GM12864 (cell line): ENCODE measurements around the gene PCDHA3.
"Not testable (repeated sequence)": the region's sequence is repeated elsewhere in the genome, so short reads cannot be mapped to it uniquely, and the experiment has no call there.

ENCODE experiments used
- DNase-seq: peaks from one replicate; pipeline ENCODE4 v3.0.0-alpha.2; 2011; ENCODE audit warnings: low read depth
- H3K4me3 ChIP-seq: 2 replicates; pipeline ENCODE4 v1.5.1; 2011; ENCODE audit warnings: mild to moderate bottlenecking, low read depth, low read length, control low read depth
- TF ChIP-seq, protein P1 (sequence below): IDR thresholded peaks from 2 replicates; pipeline ENCODE4 v1.5.1; 2011; ENCODE audit warnings: low read depth, mild to moderate bottlenecking, moderate library complexity, low read length, control low read depth, inconsistent platforms; ENCODE audit errors: missing control alignments

Gene PCDHA3

DNA sequence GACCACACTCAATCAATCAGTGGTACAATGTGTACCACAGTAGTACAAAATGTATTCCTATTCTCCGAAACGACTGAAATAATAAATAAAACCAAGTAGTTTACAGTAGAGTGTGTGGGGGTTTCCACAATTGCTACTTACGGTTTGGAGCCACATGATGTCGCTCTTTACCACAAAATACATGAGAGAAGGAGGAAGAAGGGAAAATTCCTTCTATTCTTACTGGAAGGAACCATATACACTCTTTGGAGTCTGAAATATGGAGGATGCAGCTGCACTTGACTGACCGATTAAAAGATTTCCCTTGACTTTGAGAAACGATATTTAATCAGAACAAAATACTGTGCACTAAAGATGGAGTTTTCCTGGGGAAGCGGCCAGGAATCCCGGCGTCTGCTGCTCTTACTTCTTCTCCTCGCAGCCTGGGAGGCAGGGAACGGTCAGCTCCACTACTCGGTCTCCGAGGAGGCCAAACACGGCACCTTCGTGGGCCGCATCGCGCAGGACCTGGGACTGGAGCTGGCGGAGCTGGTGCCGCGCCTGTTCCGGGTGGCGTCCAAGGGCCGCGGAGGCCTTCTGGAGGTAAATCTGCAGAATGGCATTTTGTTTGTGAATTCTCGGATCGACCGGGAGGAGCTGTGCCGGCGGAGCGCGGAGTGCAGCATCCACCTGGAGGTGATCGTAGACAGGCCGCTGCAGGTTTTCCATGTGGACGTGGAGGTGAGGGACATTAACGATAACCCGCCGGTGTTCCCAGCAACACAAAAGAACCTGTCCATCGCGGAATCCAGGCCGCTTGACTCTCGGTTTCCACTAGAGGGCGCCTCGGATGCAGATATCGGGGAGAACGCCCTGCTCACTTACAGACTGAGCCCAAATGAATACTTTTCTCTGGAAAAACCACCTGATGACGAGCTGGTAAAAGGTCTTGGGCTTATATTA lies 6.2 kb downstream of the PCDHA3 start, which contains the start of gene PCDHA4:
Gene PCDHA4, plus strand, starts transcription at position 235 of the 942 bp plus-strand sequence.
- H3K4me3 ChIP-seq, result no peak within 1 kb of the TSS
- TF ChIP-seq, protein P1, sequence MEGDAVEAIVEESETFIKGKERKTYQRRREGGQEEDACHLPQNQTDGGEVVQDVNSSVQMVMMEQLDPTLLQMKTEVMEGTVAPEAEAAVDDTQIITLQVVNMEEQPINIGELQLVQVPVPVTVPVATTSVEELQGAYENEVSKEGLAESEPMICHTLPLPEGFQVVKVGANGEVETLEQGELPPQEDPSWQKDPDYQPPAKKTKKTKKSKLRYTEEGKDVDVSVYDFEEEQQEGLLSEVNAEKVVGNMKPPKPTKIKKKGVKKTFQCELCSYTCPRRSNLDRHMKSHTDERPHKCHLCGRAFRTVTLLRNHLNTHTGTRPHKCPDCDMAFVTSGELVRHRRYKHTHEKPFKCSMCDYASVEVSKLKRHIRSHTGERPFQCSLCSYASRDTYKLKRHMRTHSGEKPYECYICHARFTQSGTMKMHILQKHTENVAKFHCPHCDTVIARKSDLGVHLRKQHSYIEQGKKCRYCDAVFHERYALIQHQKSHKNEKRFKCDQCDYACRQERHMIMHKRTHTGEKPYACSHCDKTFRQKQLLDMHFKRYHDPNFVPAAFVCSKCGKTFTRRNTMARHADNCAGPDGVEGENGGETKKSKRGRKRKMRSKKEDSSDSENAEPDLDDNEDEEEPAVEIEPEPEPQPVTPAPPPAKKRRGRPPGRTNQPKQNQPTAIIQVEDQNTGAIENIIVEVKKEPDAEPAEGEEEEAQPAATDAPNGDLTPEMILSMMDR, result peak; percentile 27
- no peak for DNase-seq

DNA sequence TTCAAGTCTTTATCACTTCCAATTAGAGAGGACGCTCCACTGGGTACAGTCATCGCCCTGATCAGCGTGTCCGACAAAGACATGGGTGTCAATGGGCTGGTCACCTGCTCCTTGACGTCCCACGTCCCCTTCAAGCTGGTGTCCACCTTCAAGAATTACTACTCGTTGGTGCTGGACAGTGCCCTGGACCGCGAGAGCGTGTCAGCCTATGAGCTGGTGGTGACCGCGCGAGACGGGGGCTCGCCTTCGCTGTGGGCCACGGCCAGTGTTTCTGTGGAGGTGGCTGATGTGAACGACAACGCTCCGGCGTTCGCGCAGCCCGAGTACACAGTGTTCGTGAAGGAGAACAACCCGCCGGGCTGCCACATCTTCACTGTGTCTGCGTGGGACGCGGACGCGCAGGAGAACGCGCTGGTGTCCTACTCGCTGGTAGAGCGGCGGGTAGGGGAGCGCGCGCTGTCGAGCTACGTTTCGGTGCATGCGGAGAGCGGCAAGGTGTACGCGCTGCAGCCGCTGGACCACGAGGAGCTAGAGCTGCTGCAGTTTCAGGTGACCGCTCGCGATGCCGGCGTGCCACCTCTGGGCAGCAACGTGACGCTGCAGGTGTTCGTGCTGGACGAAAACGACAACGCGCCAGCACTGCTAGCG lies 7.5 kb downstream of the PCDHA3 start:
- H3K4me3 ChIP-seq, DNase-seq: not testable (repeated sequence)

DNA sequence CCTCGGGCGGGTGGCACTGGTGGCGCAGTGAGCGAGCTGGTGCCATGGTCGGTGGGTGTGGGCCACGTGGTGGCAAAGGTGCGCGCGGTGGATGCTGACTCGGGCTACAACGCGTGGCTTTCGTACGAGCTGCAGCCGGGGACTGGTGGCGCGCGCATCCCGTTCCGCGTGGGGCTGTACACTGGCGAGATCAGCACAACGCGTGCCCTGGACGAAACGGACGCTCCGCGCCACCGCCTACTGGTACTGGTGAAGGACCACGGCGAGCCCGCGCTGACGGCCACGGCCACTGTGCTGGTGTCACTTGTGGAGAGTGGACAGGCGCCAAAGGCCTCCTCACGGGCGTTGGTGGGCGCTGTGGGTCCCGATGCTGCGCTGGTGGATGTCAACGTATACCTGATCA lies 8.0 kb downstream of the PCDHA3 start:
- no peak overlapping the region for H3K4me3 ChIP-seq
- DNase-seq, result no peak

GRCh38 chr5:140821375-140822280 lies 20.8 kb downstream of the PCDHA3 start, which contains the start of gene PCDHA5:
PCDHA5 (plus strand) TSS chr5:140821613.
- TF ChIP-seq, protein P1, result peak; percentile 56
- no peak for DNase-seq
- no peak within 1 kb of the TSS for H3K4me3 ChIP-seq

More for the DNA sequence above, 8.0 kb downstream of the PCDHA3 start:
- TF ChIP-seq, protein P1, result no peak

DNA sequence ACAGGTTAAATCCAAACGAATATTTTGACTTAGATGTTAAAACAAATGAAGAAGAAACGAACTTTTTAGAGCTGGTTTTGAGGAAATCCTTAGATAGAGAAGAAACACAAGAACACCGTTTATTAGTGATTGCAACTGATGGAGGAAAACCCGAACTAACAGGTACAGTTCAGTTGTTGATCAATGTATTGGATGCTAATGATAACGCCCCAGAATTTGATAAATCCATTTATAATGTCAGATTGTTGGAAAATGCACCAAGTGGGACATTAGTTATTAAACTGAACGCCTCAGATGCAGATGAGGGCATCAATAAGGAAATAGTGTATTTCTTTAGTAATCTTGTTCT lies 21.4 kb downstream of the PCDHA3 start:
- H3K4me3 ChIP-seq, result no peak overlapping the region
- no peak for DNase-seq
- TF ChIP-seq, protein P1, result no peak

- not testable (repeated sequence) for H3K4me3 ChIP-seq, DNase-seq
Observed at GRCh38 chr5:140822969-140823368, 22.1 kb downstream of the PCDHA3 start.

DNA sequence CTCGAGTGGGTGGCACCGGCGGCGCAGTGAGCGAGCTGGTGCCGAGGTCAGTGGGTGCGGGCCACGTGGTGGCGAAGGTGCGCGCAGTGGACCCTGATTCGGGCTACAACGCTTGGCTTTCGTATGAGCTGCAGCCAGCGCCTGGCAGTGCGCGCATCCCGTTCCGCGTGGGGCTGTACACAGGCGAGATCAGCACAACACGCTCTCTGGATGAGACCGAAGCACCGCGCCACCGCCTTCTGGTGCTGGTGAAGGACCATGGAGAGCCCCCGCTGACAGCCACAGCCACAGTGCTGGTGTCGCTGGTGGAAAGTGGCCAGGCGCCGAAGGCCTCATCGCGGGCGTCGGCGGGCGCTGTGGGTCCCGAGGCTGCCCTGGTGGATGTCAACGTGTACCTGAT lies 22.6 kb downstream of the PCDHA3 start:
- no peak overlapping the region for H3K4me3 ChIP-seq
- TF ChIP-seq, protein P1, result no peak
- no peak for DNase-seq
